ENCODE results near the gene ANKRD63. TPM values are rescaled to one million over a fixed set of nuclear protein-coding genes. Genes with fewer than 3 reads are reported as not detected.

ANKRD63 gene
- total and polyA plus RNA-seq, 2 of the 8 experiments (the other 6 are each of a cell fraction or from before 2014, with no cell fraction given): 0.18 to 0.26 TPM

- TF ChIP-seq HDAC2 (IDR thresholded peaks at IDR 0.05; ENCODE audit: borderline replicate concordance in 1 of 2, low read depth in 2 of 2, low read length in 2 of 2) (no peak), E2F6 (IDR thresholded peaks at IDR 0.05) (no peak), EZH2 (IDR thresholded peaks at IDR 0.05; ENCODE audit: low read depth, low read length, severe bottlenecking) (peak; percentile 26), EGR1 (IDR thresholded peaks at IDR 0.05; ENCODE audit: borderline replicate concordance, low read depth, low read length) (no peak), BACH1 (IDR thresholded peaks at IDR 0.05; ENCODE audit: low read length) (no peak), PHF8 (conservative IDR thresholded peaks at IDR 0.05; ENCODE audit: low read depth, low read length) (0 out of 2 replicates have a peak, but pooled peaks have one; percentile 9)
Measured at GRCh38 chr15:40239404-40239692, 43.5 kb downstream of the ANKRD63 start (continued).

All from H1 (cell line).